Placental pericyte (primary cell): ENCODE data around the gene CES3. TPM values are rescaled to one million over a fixed set of nuclear protein-coding genes. Genes with fewer than 3 reads are reported as not detected.

Source experiments
- small RNA-seq: library from RNA; depleted of rRNA; stranded (forward); fragments of <200 nt; gene quantifications from one replicate; pipeline ENCODE3, GENCODE V24; 2012; ENCODE audit warnings: low replicate concordance
- total RNA-seq: library from RNA; depleted of rRNA; stranded (reverse); fragments of >200 nt; gene quantifications from 2 replicates; pipeline ENCODE4 v1.2.3, GENCODE V29; 2012

The CES3 gene, protein sequence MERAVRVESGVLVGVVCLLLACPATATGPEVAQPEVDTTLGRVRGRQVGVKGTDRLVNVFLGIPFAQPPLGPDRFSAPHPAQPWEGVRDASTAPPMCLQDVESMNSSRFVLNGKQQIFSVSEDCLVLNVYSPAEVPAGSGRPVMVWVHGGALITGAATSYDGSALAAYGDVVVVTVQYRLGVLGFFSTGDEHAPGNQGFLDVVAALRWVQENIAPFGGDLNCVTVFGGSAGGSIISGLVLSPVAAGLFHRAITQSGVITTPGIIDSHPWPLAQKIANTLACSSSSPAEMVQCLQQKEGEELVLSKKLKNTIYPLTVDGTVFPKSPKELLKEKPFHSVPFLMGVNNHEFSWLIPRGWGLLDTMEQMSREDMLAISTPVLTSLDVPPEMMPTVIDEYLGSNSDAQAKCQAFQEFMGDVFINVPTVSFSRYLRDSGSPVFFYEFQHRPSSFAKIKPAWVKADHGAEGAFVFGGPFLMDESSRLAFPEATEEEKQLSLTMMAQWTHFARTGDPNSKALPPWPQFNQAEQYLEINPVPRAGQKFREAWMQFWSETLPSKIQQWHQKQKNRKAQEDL
- total RNA-seq: 0.22 TPM in 1 of 2 replicates, not detected in the other

DNA sequence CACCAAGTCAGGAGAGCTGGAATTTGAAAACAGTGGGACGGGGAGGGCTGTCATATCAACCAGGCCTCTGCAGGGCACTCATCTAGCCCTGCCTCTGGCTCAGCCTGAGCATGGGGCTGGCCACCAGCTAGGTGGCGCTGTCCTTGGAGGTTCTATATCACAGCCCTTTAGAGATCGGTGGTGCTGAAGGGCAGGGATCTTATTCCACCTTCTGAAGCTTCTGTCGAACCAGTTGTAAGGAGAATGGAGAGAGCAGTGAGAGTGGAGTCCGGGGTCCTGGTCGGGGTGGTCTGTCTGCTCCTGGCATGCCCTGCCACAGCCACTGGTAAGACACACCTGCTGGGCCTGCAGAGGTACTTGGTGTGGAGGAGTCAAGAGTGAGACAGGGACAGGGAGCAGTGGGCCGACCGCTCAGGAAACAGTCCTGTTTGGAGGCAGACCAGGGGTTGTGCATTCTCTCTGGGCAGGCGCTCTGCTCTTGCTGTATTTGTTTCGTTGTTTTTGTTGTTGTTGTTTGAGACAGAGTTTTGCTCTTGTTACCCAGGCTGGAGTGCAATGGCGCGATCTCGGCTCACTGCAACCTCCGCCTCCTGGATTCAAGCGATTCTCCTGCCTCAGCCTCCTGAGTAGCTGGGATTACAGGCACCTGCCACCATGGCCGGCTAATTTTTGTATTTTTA is at the start of gene CES3:
Gene CES3, plus strand, starts transcription at position 202 of the 680 bp plus-strand sequence. Its CDS starts 42 bp downstream, at position 244.

DNA sequence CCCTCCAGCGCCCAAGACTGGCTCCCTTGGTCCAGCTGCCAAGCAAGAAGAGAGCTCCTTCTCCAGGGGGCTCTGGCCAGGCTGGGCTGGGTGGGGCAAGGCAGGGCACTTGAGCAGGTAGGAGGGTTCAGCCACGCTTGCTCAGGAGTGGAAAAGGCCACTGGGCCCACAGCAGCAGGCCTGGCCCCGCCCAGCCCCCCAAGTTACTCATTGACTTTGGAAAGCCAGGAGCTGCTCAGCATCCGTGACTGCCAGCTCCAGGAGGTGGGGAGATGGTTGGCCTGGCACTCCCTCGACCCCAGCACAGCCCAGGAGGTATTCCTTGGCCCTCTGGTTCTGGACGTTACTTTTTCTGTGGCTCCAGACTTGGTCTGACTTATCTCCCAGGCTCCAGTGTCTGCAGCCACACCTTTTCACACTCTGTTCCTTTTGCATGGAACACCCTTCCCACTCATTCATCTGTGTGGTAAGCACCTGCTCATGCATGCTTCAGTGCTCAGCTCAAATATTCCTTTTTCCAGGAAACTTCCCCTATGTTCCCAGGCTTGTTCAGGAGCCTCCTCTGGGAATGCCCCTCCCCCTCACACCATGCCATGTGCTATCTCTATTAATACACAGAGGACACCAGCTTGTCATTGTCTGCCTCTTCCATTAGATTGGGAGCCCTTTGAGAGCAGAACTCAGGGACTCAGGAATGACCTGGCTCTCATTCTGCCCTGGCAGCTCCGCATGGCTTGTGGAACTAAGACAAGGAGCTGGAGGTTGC is 42.1 kb upstream of the CES3 start, which contains the start of gene CDH16:
Gene CDH16, minus strand, starts transcription at position 83 of the 766 bp plus-strand sequence. CDS start 820 bp downstream, outside the sequence.

DNA sequence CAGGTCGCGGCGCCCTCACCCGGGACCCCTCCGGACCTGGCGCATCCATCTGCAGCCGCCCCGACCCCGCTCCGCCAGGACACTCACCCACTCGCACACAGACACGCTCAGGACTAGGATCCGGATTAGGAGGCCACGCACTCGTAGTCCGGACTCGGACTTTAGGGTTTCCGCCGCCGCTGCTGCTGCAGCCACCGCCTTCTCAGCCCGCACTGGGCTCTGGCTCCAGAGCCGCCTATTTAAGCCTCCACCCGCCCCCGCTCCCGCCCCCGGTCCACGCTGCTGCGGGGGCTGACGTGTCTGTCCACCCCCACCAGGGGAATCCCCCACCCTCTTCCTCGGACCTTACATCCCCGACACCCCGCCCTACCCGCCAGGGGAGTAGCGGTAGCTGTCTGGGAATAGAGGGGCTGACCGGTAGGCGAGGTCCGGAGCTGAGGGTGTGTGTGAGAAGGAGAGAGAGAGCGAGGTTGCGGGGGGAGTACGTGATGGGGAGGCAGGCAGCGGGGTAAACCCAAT is 35.7 kb upstream of the CES3 start, which contains the start of gene RRAD:
Gene RRAD, minus strand, starts transcription at position 214 of the 519 bp plus-strand sequence. CDS start 356 bp downstream, outside the sequence.

DNA sequence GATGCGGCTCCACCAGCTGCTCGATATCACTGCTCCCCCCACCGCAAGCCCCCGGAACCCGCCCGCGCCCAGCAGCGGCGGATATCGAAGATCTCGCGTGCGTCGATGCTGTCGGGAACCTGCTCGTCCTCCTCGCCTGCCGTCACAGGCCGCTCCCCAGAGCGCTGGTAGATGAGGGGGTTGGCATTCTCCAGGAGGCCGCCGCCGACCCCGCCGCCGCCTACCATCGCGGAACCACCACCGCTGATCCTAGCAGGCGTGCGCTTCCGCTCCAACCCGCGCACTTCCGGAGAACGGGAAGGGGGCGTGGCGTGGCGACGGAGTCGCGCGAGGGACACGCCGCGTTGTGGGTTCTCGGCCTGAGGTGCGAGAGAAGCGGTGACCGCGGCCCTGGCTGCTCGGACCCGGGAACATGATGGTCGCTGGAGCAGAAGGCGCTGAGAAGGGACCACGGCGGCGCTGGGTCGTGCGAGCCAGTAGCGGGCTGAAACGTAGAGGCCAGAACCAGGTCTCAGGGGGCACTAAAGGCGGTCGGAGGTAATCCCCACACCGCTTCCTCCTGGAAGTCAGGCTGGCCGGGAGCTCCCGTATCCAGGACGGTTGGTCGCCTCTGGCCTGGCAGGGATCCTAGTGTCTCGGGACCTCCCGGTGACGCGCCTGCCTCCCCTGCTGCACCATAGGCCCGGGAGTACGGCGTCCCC is 26.8 kb upstream of the CES3 start, which contains the start of gene CIAO2B:
Gene CIAO2B, minus strand, starts transcription at position 265 of the 701 bp plus-strand sequence. Its CDS starts 38 bp downstream, at position 227.

DNA sequence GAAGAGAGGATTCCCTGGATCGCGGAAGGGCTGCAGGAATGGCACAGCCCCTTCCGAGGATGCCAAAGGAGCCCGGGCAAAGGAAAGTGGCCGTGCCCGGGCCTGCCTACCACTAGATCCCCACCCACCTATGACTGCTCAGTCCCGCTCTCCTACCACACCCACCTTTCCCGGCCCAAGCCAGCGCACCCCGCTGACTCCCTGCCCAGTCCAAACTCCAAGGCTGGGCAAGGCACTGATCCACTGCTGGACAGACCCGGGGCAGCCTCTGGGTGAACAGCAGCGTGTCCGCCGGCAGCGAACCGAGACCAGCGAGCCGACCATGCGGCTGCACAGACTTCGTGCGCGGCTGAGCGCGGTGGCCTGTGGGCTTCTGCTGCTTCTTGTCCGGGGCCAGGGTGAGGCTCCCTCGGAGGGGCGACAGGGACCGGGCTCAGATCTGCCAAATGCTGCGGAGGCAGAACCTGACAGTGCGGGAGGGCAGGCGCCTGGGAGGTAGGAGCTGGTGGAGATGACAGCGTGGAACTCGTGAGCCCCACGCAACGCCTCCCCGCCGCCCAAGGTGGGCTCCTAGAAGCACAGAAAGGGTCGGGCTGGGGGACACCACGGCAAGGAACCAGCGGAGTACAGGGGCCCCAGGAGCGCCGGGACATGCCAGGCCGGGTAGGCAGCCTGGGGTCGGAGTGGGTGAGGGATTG is 25.6 kb upstream of the CES3 start, which contains the start of gene CES2:
Gene CES2, plus strand, starts transcription at position 203 of the 698 bp plus-strand sequence. Its CDS starts 120 bp downstream, at position 323.

DNA sequence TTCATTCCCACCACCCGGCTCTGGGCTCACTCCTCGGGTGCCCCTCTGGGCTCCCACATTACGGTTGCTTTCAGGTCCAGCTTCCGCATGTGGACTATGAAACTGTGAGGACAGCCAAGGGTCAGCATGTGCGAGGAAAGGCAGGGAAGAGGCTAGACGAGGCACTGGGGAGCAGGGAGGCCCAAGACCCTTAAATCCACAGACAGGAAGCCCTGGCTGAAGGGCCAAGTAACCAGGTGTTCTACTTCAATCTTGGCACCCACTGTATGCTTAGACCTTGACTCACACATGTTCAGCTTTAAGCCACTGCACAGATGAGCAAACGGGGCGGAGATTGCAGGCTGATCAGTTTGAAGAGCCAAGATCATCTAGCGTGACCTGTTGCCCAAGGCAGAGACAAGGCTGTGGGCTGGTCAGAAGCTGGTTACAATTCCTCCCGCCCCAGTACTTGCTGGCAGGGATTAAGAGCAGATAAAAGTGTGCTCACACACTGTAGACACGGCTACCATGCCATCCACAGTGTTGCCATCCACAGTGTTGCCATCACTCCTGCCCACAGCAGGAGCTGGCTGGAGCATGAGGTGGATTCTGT is 27.2 kb downstream of the CES3 start, which contains the start of gene CES4A:
Gene CES4A, plus strand, starts transcription at position 393 of the 592 bp plus-strand sequence. Its CDS starts 184 bp downstream, at position 577.

Small RNA genes lying within 50 kb of the gene (small RNA-seq; reads per million reads assigned to genes)
- gene RN7SL543P: not detected

Other genes with a start within 250 kb of the CES3 start
- gene DYNC1LI2, start 209.7 kb upstream of the CES3 start, total RNA-seq: 132 and 146 TPM in 2 replicates
- 0.14 TPM in 1 of 2 replicates, not detected in the other for gene TERB1, start 159.7 kb upstream of the CES3 start, total RNA-seq
- 31.5 and 70.3 TPM in 2 replicates for gene NAE1, start 130.3 kb upstream of the CES3 start, total RNA-seq
- not detected in 2 replicates for gene CA7, start 116.9 kb upstream of the CES3 start, total RNA-seq
- gene PDP2, start 80.8 kb upstream of the CES3 start, total RNA-seq: 20.1 and 25.2 TPM in 2 replicates
- gene CDH16, start 42.4 kb upstream of the CES3 start, total RNA-seq: not detected in 2 replicates
- 11.0 and 25.8 TPM in 2 replicates for gene RRAD, start 35.7 kb upstream of the CES3 start, total RNA-seq
- gene CIAO2B, start 26.9 kb upstream of the CES3 start, total RNA-seq: 149 and 154 TPM in 2 replicates
- 38.7 and 46.4 TPM in 2 replicates for gene CES2, start 25.8 kb upstream of the CES3 start, total RNA-seq
- gene CES4A, start 27.3 kb downstream of the CES3 start, total RNA-seq: 2.7 and 2.8 TPM in 2 replicates
- 88.4 and 124 TPM in 2 replicates for gene CBFB, start 67.9 kb downstream of the CES3 start, total RNA-seq
- gene PHAF1, start 148.7 kb downstream of the CES3 start, total RNA-seq: 14.0 and 21.0 TPM in 2 replicates
- gene B3GNT9, start 189.7 kb downstream of the CES3 start, total RNA-seq: 57.3 and 63.7 TPM in 2 replicates
- 19.8 and 24.3 TPM in 2 replicates for gene TRADD, start 198.6 kb downstream of the CES3 start, total RNA-seq
- 9.6 and 12.7 TPM in 2 replicates for gene FBXL8, start 198.7 kb downstream of the CES3 start, total RNA-seq
- gene HSF4, start 203.5 kb downstream of the CES3 start, total RNA-seq: 2.4 and 9.4 TPM in 2 replicates
- 13.6 and 15.6 TPM in 2 replicates for gene NOL3, start 209.3 kb downstream of the CES3 start, total RNA-seq
- gene MATCAP1, start 222.7 kb downstream of the CES3 start, total RNA-seq: 5.0 and 11.2 TPM in 2 replicates
- gene EXOC3L1, start 228.9 kb downstream of the CES3 start, total RNA-seq: not detected in 2 replicates
- 69.6 and 120 TPM in 2 replicates for gene E2F4, start 230.9 kb downstream of the CES3 start, total RNA-seq
- 0.72 and 0.88 TPM in 2 replicates for gene ELMO3, start 237.9 kb downstream of the CES3 start, total RNA-seq